ENCODE data around the gene ATRNL1. TPM values are rescaled to one million over a fixed set of nuclear protein-coding genes. Genes with fewer than 3 reads are reported as not detected.

The ATRNL1 gene
- total RNA-seq, 2 experiments from 2014 or later: 0.41 to 1.0 TPM

DNA sequence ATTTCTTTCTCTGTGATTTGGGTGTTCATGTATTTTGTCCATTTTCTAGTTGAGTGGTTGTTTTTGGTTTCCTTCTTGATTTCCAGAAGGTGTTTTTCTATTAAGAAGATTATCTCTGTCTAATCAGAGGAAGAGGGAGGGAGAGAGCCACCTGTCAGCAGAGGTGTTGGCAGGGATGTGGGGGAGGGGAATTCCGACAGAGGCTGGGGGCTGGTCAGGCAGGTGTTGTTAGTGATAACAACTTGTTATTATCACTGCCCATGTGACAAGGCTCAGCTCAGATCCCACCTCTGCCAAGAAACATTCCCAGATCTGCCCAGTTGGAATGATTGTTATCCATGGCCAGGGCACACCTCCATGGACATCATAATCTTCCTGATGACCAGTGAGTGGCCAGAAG, 886.4 kb downstream of the ATRNL1 start:
- H3K9me3 Mint-ChIP-seq: peaks cover 3% of the 10 kb centered on the region
- H3K36me3 Mint-ChIP-seq: no peaks in the 10 kb centered on the region
- no peak overlapping the region for H3K4me3 Mint-ChIP-seq
- H3K27ac Mint-ChIP-seq: no peak overlapping the region
- no peak for DNase-seq
- no peaks in the 10 kb centered on the region for H3K27me3 Mint-ChIP-seq
- H3K4me1 Mint-ChIP-seq: no peaks in the 10 kb centered on the region

DNA sequence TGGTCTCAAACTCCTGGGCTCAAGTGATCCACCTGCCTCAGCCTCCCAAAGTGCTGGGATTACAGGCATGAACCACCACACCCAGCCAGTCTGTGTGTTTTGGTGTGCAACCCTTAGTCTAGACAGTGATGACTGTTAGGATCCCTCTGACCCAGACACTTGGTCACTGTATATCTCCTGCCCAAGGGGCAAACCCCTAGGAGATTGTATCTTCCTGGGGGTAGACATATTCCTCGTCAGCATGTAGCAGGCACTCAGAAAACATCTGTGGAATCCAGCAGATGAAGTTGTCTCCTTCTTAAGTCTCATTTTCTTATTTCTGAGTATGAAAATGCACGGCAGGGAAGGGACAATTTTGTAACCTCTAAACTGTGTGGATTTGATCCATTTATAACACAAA, 887.3 kb downstream of the ATRNL1 start:
- Mint-ChIP-seq H3K4me3 (no peak overlapping the region), H3K27ac (no peak overlapping the region), H3K4me1 (no peaks in the 10 kb centered on the region), H3K27me3 (no peaks in the 10 kb centered on the region), H3K9me3 (peaks cover 3% of the 10 kb centered on the region), H3K36me3 (no peaks in the 10 kb centered on the region)
- no peak for DNase-seq

DNA sequence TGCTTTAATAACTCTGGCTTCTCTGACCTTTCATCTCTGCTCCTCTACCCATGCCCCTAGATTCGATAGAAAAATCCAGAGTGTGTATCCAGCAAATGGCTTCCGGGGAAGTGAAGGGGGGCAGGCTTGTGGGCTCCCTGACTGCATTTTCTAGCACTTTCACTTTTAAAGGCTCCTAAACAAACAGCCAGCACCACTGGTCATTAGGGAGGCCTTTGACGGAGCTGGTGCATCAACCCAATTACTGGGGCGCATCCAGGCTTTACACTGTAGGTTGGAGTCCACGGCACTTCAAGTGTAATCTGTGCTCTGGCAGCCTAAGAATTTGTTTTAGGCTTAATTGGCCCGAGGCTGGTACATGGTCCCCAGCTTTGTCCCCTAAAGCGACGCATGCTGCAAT, 887.9 kb downstream of the ATRNL1 start:
- DNase-seq: no peak
- no peaks in the 10 kb centered on the region for H3K36me3 Mint-ChIP-seq
- no peaks in the 10 kb centered on the region for H3K4me1 Mint-ChIP-seq
- no peaks in the 10 kb centered on the region for H3K27me3 Mint-ChIP-seq
- no peak overlapping the region for H3K4me3 Mint-ChIP-seq
- H3K27ac Mint-ChIP-seq: no peak overlapping the region
- H3K9me3 Mint-ChIP-seq: peaks cover 3% of the 10 kb centered on the region

DNA sequence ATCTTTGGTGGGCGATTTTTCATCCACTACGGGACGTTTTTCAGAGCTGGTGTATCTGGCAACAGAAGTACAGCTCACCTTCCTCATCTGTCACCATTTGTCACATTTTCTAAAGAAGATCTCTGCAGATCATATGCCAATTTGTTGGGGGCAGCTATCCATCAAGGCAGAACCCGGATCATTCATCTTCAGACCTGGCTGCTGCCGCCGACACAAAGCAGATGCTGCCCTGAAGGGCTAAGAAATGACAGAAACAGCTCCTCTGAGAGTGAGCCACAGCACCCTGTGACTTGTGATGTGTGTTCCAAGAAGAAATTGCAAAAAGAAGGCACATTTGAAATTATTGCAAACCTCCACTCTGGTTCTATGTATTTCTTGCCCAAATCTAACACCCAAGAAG, 888.9 kb downstream of the ATRNL1 start:
- no peaks in the 10 kb centered on the region for H3K27me3 Mint-ChIP-seq
- no peak for DNase-seq
- no peaks in the 10 kb centered on the region for H3K36me3 Mint-ChIP-seq
- no peaks in the 10 kb centered on the region for H3K4me1 Mint-ChIP-seq
- H3K4me3 Mint-ChIP-seq: no peak overlapping the region
- no peak overlapping the region for H3K27ac Mint-ChIP-seq
- peaks cover 3% of the 10 kb centered on the region for H3K9me3 Mint-ChIP-seq

DNA sequence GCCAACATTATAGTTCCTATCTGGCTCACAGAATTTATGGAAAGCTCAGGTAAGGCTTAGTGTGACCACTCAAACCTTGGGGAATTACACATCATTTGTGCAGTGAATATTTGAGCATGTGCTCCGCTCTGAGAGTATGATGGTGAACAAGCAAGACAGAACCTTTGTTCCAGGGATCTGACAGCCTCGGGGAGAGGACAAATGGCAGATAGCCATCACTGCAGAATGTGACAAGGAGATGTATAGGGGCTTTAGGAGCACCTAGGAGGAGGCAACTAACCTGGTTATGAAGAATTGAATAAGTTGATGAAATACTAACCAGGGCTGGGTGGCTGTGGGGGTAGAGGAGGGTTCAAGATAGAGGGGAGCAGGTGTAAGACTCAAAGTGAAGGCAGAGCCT, 889.4 kb downstream of the ATRNL1 start:
- H3K27ac Mint-ChIP-seq: no peak overlapping the region
- no peak overlapping the region for H3K4me3 Mint-ChIP-seq
- no peaks in the 10 kb centered on the region for H3K4me1 Mint-ChIP-seq
- H3K36me3 Mint-ChIP-seq: no peaks in the 10 kb centered on the region
- no peak for DNase-seq
- H3K27me3 Mint-ChIP-seq: no peaks in the 10 kb centered on the region
- H3K9me3 Mint-ChIP-seq: peaks cover 3% of the 10 kb centered on the region

DNA sequence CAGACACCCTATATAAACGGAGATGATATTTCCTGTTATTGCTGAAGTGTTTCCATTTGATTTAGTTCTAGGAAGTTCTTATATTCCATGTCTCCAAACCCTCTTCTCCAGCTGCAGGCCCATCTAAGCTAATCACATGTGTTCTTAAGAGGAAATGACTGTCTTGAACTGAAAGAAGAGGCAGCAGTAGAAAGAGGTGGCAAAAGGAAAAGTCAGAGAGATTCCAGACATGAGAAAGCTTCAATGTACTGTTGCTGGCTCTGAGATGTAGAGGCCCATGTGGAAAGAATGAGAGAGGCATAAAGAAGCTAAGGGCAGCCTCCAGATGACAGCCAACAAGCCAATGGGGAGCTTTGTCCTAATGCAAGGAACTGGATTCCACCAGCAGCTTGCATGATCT, 892.6 kb downstream of the ATRNL1 start:
- no peak overlapping the region for H3K27ac Mint-ChIP-seq

DNA sequence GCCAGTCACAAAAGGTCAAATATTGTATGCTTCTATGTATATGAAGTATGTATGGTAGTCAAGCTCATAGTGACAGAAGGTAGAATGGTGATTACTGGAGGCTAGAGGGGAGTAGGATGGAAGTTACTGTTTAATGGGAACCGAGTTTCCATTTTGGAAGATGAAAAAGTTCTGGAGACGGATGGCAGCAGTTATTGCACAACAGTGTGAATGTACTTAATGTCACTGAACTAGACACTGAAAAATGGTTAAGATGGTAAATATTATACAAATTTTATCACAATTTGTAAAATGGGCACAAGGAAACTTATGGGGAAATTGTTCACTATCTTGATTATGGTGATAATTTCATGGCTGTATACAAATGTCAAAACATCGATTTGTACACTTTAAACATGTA, 895.2 kb downstream of the ATRNL1 start:
- H3K27me3 Mint-ChIP-seq: peaks cover 3% of the 10 kb centered on the region
- peaks cover 10% of the 10 kb centered on the region for H3K9me3 Mint-ChIP-seq
- no peak overlapping the region for H3K4me3 Mint-ChIP-seq
- H3K4me1 Mint-ChIP-seq: no peaks in the 10 kb centered on the region
- H3K27ac Mint-ChIP-seq: no peak overlapping the region
- no peak for DNase-seq
- H3K36me3 Mint-ChIP-seq: no peaks in the 10 kb centered on the region

More for the DNA sequence above, 892.6 kb downstream of the ATRNL1 start:
- Mint-ChIP-seq H3K4me3 (no peak overlapping the region), H3K9me3 (peaks cover 6% of the 10 kb centered on the region), H3K36me3 (no peaks in the 10 kb centered on the region), H3K27me3 (peaks cover 3% of the 10 kb centered on the region), H3K4me1 (no peaks in the 10 kb centered on the region)
- DNase-seq: no peak

DNA sequence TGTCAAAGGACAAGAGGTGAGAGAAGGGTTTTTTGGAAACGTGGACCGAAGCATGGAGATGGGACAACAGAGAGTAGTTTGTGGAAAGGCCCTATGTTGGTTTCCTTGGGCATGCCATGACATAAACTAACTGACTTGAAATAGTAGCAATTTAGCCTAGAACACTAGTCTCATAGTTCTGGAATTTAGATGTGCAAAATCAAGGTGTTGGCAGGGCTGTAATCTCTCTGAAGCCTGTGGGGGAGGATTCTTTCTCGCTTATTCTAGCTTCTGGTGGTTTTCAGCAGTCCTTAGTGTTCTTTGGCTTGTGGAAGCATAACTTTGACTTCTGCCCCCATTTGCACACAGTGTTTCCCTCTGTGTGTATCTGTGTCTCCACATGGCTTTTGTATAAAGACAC, 896.5 kb downstream of the ATRNL1 start:
- Mint-ChIP-seq H3K27me3 (peaks cover 3% of the 10 kb centered on the region), H3K36me3 (no peaks in the 10 kb centered on the region), H3K27ac (no peak overlapping the region), H3K9me3 (peaks cover 7% of the 10 kb centered on the region), H3K4me3 (no peak overlapping the region), H3K4me1 (no peaks in the 10 kb centered on the region)
- DNase-seq: no peak

- no peak for DNase-seq
- Mint-ChIP-seq H3K4me3 (no peak overlapping the region), H3K27ac (no peak overlapping the region), H3K4me1 (no peaks in the 10 kb centered on the region), H3K9me3 (peaks cover 7% of the 10 kb centered on the region), H3K36me3 (no peaks in the 10 kb centered on the region), H3K27me3 (peaks cover 3% of the 10 kb centered on the region)
These were observed 899.2 kb downstream of the ATRNL1 start for GRCh38 chr10:115992236-115992986.

GRCh38 chr10:115996031-115996430, 902.9 kb downstream of the ATRNL1 start:
- peaks cover 4% of the 10 kb centered on the region for H3K9me3 Mint-ChIP-seq
- H3K27ac Mint-ChIP-seq: no peak overlapping the region
- no peaks in the 10 kb centered on the region for H3K36me3 Mint-ChIP-seq
- H3K27me3 Mint-ChIP-seq: peaks cover 4% of the 10 kb centered on the region
- H3K4me1 Mint-ChIP-seq: no peaks in the 10 kb centered on the region
- H3K4me3 Mint-ChIP-seq: no peak overlapping the region
- no peak for DNase-seq

- no peak overlapping the region for H3K4me3 Mint-ChIP-seq
- H3K27me3 Mint-ChIP-seq: peaks cover 4% of the 10 kb centered on the region
These were observed 905.1 kb downstream of the ATRNL1 start for GRCh38 chr10:115998301-115998700.

More at GRCh38 chr10:115998301-115998700, 905.1 kb downstream of the ATRNL1 start:
- Mint-ChIP-seq H3K36me3 (no peaks in the 10 kb centered on the region), H3K9me3 (peaks cover 2% of the 10 kb centered on the region), H3K27ac (no peak overlapping the region), H3K4me1 (no peaks in the 10 kb centered on the region)
- no peak for DNase-seq

Other genes starting within 250 kb of the ATRNL1 start
- 10 to 100 TPM; 17.1 to 18.5 TPM for gene TRUB1, start 155.2 kb upstream of the ATRNL1 start, total RNA-seq

Measured in activated naive CD8-positive, alpha-beta T cell treated with anti-CD3 and anti-CD28 coated beads for 36 hours (primary cell).